ENCODE data around the gene VPS4A. TPM values are rescaled to one million over a fixed set of nuclear protein-coding genes. Genes with fewer than 3 reads are reported as not detected.

Gene VPS4A
- total and polyA plus RNA-seq, 10 of the 15 experiments (the other 5 are each of a cell fraction or from before 2014, with no cell fraction given), result 5.2 to 36.3 (median 21.4) TPM

DNA sequence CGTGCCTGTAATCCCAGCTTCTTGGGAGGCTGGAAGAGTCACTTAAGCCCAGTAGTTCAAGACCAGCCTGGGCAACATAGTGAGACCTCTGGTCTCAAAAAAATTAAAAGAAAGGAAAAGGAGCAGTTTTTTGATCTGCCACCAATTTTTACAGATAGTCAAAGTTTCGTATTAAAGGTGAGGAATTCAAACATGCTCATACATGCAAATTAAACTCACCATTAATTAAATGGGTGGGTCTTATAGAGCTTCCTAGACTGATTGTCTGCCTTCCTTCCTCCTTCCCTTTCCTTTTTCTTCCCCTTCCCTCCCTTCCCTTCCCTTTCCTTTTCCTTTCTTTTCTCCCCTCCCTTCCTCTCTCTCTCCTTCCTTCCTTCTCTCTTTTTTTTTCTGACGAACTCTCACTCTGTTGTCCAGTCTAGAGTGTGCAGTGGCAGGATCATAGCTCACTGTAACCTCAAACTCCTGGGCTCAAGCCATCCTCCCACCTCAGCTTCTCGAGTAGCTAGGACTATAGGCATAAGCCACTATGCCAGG lies 36.4 kb upstream of the VPS4A start:
- Histone ChIP-seq H3K27ac (ENCODE audit: control insufficient read depth, insufficient read depth) (no peak overlapping the region), H3K9ac (ENCODE audit: control insufficient read depth, insufficient read depth, low read length) (no peak overlapping the region), H2AFZ (ENCODE audit: control insufficient read depth, low read depth, low read length) (no peak overlapping the region), H3K4me3 (no peak overlapping the region), H3K9me3 (replicated peaks; ENCODE audit: control insufficient read depth, insufficient read depth, low read length) (no peaks in the 10 kb centered on the region), H3K36me3 (ENCODE audit: control insufficient read depth in 2 of 2, insufficient read depth in 2 of 2, low read length in 1 of 2) (peaks cover 0 to 11% of the 10 kb centered on the region in 2 experiments; a peak in 1 of 4 replicates), H3K79me2 (ENCODE audit: control insufficient read depth, insufficient read depth, low read length) (no peaks in the 10 kb centered on the region), H3K27me3 (replicated peaks in 1 of 2; ENCODE audit: control insufficient read depth in 2 of 2, insufficient read depth in 2 of 2, low read length in 1 of 2) (no peaks in the 10 kb centered on the region), H3K4me1 (ENCODE audit: control insufficient read depth, insufficient read depth, low read length) (no peaks in the 10 kb centered on the region), H4K20me1 (ENCODE audit: control insufficient read depth, insufficient read depth) (no peaks in the 10 kb centered on the region), H3K4me2 (ENCODE audit: control insufficient read depth, insufficient read depth) (no peak overlapping the region)
- TF ChIP-seq SMAD5 (IDR thresholded peaks at IDR 0.05; ENCODE audit: low read depth) (no peak), SREBF1 (IDR thresholded peaks at IDR 0.05; ENCODE audit: low read length) (no peak), TARDBP (IDR thresholded peaks at IDR 0.05; ENCODE audit: borderline replicate concordance) (no peak), POLR2A (IDR thresholded peaks at IDR 0.05; ENCODE audit: low read depth, low read length) (no peak), MYC (IDR thresholded peaks at IDR 0.05; ENCODE audit: insufficient read depth, insufficient read length, insufficient replicate concordance, low read length, severe bottlenecking) (no peak)
- TF ChIP-seq, protein P1, sequence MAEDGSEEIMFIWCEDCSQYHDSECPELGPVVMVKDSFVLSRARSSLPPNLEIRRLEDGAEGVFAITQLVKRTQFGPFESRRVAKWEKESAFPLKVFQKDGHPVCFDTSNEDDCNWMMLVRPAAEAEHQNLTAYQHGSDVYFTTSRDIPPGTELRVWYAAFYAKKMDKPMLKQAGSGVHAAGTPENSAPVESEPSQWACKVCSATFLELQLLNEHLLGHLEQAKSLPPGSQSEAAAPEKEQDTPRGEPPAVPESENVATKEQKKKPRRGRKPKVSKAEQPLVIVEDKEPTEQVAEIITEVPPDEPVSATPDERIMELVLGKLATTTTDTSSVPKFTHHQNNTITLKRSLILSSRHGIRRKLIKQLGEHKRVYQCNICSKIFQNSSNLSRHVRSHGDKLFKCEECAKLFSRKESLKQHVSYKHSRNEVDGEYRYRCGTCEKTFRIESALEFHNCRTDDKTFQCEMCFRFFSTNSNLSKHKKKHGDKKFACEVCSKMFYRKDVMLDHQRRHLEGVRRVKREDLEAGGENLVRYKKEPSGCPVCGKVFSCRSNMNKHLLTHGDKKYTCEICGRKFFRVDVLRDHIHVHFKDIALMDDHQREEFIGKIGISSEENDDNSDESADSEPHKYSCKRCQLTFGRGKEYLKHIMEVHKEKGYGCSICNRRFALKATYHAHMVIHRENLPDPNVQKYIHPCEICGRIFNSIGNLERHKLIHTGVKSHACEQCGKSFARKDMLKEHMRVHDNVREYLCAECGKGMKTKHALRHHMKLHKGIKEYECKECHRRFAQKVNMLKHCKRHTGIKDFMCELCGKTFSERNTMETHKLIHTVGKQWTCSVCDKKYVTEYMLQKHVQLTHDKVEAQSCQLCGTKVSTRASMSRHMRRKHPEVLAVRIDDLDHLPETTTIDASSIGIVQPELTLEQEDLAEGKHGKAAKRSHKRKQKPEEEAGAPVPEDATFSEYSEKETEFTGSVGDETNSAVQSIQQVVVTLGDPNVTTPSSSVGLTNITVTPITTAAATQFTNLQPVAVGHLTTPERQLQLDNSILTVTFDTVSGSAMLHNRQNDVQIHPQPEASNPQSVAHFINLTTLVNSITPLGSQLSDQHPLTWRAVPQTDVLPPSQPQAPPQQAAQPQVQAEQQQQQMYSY (CRISPR knock-in tag; IDR thresholded peaks at IDR 0.05), result no peak
- TF ChIP-seq, protein P2, sequence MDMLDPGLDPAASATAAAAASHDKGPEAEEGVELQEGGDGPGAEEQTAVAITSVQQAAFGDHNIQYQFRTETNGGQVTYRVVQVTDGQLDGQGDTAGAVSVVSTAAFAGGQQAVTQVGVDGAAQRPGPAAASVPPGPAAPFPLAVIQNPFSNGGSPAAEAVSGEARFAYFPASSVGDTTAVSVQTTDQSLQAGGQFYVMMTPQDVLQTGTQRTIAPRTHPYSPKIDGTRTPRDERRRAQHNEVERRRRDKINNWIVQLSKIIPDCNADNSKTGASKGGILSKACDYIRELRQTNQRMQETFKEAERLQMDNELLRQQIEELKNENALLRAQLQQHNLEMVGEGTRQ (IDR thresholded peaks at IDR 0.05; ENCODE audit: borderline replicate concordance, low read depth, low read length), result no peak
- TF ChIP-seq, protein P3, sequence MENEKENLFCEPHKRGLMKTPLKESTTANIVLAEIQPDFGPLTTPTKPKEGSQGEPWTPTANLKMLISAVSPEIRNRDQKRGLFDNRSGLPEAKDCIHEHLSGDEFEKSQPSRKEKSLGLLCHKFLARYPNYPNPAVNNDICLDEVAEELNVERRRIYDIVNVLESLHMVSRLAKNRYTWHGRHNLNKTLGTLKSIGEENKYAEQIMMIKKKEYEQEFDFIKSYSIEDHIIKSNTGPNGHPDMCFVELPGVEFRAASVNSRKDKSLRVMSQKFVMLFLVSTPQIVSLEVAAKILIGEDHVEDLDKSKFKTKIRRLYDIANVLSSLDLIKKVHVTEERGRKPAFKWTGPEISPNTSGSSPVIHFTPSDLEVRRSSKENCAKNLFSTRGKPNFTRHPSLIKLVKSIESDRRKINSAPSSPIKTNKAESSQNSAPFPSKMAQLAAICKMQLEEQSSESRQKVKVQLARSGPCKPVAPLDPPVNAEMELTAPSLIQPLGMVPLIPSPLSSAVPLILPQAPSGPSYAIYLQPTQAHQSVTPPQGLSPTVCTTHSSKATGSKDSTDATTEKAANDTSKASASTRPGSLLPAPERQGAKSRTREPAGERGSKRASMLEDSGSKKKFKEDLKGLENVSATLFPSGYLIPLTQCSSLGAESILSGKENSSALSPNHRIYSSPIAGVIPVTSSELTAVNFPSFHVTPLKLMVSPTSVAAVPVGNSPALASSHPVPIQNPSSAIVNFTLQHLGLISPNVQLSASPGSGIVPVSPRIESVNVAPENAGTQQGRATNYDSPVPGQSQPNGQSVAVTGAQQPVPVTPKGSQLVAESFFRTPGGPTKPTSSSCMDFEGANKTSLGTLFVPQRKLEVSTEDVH (IDR thresholded peaks at IDR 0.05; ENCODE audit: low read depth, partially characterized antibody), result no peak
- ChIA-PET SMC1A (ENCODE audit: uncharacterized antibody, unreplicated experiment) (interaction anchor here (0.6 to 2.0 kb wide), 4 partner anchors 10 to 371 kb away, joined by 3 to 5 read pairs (median 4); no protein-coding TSS in a partner anchor), POLR2A (interaction anchor here (0.6 to 1.1 kb wide), 3 partner anchors 88 to 442 kb away, joined by 3 read pairs; partner anchors contain the start of gene SNTB2), RAD21 (ENCODE audit: unreplicated experiment) (no interaction called here), CTCF (interaction anchor here (3.3 kb wide), 1 partner anchor 14 kb away, joined by 16 read pairs; no protein-coding TSS in a partner anchor)
- 95% methylated on average over 4 of the region's 4 CpGs for WGBS (ENCODE audit: insufficient coverage, insufficient replicate concordance, low lambda C conversion rate, missing lambda C conversion rate)
- FAIRE-seq (no peak), ATAC-seq (no peak), DNase-seq (ENCODE audit: low read depth, low spot score) (no peak)
- in situ Hi-C loops (cut with MboI) (no loop called here), intact Hi-C loops (cut with micrococcal nuclease; ENCODE audit: unreplicated experiment) (no loop called here)
- BruUV-seq (replicated peaks), result no TSS peak

All from GM12878 (cell line).